GM18499 (cell line): Measurements from ENCODE around the gene ORMDL3.

ENCODE experiments used
- ATAC-seq: cut with Tn5 transposase; IDR thresholded peaks from one replicate; pipeline ENCODE4 v1.9.1; 2021; ENCODE audit warnings: moderate number of reproducible peaks; ENCODE audit not compliant: insufficient read depth, unreplicated experiment

Gene ORMDL3, protein sequence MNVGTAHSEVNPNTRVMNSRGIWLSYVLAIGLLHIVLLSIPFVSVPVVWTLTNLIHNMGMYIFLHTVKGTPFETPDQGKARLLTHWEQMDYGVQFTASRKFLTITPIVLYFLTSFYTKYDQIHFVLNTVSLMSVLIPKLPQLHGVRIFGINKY

DNA sequence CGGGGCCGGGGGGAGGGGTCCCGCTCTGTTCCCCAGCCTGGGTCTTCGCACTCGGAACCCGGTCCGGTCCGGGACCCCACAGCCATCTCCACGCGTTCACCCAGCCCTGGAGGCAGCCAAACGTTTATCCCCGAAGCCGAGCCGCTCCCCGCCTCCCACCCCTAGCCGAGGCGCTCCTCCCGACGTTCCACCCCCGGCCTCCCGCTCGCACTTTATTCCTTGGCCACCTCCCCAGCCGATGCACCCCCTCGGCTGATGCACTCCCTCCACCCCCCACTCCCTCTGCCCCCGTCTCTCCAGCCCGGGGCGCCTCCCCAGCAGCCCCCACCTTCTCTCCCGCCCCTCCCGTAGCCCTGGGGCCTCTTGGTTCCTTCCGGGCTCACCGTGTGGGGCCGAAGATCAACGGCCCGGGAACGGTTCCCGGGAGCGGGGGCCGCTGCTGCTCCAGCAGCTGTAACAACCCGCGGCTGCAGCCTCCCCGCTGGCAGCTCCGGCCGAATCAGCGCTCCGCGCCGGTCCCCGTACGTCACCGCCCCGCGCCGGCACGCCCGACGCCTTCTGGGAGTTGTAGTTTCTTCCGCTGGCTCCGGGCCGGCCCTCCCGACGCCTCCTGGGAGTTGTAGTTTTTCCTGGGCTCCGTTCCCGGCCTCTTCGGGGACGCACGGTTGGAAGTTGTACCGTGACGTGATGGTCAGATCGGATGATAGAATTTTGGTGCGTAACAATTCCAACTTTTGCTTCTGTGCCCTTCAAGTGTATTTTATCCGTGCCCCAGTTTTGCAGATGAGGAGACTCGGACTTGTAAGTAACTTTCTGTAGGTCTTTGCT lies at the start of gene ORMDL3, which contains the start of gene LRRC3C:
TSS of gene ORMDL3 (minus strand) at position 501 of the 828 bp plus-strand sequence. CDS start 3,398 bp downstream, outside the sequence.
TSS of gene LRRC3C (plus strand) at position 632 of the 828 bp plus-strand sequence. CDS start 13,792 bp downstream, outside the sequence.
- no peak for ATAC-seq

DNA sequence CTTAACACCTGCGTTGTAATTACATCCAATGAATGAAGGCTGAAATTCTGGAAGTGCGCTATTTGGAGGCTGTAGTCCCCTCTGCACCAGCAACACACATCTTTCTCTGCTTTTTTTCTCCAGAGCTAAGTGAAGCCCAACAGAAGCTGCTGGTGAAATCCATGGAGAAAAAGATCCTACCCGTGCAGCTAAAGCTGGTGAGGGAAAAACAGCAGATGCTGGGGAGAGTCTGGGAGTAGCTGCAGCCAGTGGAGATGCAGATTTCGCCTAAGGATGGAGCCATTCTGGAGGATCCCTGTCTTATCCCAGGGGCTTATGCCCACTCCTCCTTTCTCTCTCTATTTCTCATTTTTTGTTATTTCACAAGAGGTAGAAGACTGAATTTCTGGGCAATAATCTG lies 48.4 kb upstream of the ORMDL3 start:
- ATAC-seq = no peak

DNA sequence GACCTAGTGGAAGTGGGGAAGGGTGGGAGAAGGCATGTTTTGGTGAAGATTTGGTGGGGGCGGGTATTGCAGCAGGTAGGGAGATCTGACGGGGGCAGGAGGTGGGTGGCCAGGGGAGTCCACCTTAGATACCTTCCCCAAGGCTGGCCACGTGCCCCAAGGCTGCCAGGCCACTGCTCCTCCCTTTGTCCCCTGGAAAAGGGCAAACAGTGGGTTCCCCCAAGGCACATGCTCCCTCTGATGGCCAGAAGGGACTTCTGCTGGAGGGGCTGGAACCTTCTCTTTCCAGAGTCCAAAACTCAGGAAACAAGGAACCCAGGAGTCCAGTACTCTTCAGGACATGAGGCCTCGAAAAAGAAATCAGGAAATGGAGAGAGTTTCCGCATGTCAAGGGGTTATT lies 47.0 kb upstream of the ORMDL3 start:
- ATAC-seq = no peak

DNA sequence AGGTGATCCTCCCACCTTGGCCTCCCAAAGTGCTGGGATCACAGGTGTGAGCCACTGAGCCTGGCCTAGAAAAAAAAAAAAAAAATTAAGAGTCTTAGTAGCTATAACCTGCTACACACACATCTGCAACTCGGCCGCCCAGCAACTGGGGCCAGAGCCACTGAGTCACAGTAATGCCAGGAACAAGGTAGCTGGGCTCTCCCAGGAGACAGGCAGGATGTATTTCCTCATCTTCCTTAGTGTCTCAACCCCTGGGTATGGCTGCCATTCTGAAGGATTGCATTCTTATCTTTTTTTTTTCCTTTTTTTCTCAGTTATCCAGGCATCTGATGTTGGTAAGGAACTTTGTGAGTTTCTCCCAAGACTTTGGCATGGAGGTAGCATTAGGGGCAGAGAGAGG lies 46.1 kb upstream of the ORMDL3 start:
- ATAC-seq = no peak

DNA sequence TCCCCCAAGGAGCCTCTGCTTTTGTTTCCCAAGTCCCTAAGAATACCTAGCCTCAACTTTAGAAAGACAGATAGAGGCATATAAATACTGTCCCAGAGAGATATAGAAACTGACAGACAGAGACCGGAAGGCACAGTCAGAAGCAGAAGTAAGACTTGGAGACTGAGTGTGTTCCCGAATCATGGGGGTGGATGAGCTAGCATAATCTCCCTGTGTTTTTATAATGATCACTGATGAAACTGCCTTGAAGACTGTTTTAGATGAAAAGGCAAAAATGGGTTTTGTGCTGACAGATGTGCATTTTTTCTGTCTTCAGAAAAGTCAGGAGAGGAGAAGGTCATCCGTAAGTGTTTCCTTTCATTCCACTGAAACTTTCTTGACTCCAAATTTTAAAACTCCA lies 44.9 kb upstream of the ORMDL3 start:
- ATAC-seq = no peak

DNA sequence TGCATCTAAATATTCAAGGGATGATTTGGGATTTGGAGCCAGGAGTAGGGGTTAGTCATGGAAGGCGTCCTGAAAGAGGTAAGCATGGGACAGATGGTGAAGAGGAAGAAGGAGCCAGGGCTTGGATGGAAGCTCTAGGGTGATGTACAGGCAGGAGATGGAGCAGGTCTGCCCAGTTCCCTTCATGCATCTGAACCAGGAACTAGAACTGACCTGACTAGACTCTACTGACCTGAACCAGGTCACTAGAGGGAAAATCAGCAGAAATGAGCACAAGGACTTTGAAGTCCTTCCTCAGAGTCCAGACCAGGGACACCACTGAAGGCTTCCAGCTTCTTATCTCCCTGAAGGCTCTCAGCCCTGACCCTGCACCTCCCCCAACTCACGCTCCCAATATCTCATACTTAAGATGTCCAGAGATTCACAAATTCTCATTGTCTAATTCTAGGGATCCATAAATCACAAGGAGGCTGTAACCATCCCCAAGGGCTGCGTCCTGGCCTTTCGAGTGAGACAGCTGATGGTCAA lies 43.7 kb upstream of the ORMDL3 start:
- ATAC-seq = no peak

DNA sequence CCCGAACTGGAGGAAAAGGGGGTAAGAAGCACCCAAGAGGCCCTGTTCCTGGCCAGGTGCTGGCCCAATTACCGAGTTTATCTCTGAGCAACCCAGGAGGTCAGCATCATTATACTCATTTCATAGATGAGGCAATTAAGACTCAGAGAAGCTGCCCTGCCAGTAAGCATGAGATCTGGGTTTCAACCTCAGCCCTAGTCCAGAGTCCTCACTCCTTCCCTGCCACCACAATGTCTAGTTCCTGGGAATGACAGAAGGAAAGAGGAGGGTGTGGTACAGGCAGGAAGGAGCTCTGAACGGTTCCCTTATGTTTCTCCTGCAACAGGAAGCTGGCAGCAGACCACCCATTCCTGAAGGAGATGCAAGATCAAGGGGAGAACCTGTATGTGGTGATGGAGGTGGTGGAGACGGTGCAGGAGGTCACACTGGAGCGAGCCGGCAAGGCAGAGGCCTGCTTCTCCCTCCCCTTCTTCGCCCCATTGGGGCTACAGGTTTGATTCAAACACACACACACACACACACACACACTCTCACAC lies 42.8 kb upstream of the ORMDL3 start:
- ATAC-seq = no peak

DNA sequence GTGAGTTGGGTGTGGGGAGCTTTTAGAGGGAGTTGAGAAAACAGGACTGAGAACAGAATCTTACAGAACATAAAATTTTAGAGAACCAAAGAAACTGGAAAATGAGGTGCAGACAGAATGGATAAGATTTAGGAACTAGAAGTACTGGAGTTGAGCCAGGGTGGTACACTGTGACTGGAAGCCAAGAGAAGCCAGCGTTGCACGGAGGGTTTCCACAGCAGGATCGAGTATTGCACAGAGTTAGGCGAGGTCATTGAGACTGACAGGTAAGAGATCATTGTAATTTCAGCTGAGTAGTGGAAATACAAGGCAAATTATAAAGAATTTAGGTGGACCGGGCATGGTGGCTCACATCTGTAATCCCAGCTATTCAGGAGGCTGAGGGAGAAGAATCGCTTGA lies 42.0 kb upstream of the ORMDL3 start:
- no peak for ATAC-seq

DNA sequence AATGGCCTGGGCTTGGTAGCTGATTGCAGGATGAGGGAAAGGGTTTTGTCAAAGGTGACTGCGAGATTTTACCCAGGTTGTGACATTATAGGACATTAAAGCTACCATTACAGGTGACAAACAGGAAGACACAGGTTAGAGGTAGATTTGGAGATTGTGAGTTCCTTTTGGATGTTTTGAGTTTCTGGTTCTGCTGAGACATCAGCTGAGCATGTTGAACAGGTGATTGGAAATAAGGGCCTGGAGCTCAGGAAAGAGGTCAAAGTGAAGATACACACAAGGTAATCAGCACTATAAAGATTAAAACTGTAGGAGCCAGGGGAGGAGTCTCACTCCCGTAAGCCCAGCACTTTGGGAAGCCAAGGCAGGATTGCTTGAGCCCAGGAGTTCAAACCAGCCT lies 41.4 kb upstream of the ORMDL3 start:
- no peak for ATAC-seq

DNA sequence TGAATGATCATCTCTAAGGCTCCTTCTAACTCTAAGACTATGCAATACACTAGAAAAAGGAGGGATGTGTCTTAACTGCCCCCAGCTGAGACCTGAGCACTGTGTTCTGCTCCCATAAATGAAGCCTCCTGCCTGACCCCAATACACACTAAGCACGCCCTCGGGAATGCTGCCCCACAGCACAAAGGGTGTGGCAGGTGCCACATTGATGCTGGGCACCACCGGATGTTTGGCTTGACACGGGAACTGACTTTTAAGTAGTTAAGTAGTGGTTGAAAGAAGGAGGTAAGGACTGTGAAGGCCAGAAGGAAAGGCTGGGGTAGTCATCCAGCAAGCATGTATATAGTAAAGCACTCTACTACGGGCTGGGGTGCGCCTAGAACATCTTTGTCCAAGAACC lies 39.4 kb upstream of the ORMDL3 start:
- no peak for ATAC-seq

DNA sequence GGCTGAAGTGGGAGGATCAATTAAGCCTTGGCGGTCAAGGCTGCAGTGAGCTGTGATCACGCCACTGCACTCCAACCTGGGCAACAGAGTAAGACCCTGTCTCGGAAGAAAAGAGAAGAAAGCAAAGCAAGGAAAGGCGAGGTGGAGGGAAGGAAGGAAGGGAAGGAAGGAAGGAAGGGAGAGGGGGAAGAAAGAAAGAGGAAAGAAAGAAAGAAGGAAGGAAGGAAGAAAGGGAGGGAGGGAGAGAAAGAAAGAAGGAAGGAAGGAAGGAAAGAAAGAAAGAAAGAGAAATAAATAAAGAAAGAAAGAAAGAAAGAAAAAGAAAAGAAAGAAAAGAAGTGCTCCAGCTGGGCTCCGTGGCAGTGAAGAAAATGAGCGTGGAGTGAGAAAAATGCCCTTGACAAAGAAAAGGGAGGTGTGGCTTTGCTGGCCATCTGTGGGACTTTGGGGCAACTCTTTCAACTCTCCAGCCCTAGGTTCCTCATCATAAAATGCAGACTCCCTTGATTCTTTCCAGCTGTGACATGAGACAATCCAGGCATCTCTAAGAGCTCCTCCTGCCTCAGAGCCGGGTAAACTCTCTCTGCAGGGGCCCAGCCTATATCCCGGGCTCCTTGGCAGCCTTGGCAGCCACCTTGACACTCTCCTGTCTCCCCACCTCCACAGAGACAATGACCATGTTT lies 37.8 kb upstream of the ORMDL3 start:
- ATAC-seq = no peak

DNA sequence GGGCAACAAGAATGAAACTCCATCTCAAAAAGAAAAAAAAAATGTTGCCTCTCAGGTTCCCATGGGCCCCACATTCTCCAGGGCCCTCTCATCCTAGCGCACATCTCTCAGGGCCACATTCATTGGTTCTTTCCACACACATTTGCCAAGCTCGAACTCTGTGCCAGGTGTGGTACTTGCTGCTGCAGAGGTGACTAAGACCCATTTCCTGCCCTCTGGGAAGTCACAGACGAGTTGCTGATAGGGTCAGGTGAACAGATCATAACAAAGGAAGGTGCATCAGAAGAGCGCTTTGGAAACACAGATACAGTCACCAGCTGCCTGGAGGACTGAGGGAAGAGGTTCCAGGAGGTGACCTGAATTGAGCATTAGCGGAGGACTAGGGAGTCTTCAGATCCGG lies 36.4 kb upstream of the ORMDL3 start:
- ATAC-seq = no peak

DNA sequence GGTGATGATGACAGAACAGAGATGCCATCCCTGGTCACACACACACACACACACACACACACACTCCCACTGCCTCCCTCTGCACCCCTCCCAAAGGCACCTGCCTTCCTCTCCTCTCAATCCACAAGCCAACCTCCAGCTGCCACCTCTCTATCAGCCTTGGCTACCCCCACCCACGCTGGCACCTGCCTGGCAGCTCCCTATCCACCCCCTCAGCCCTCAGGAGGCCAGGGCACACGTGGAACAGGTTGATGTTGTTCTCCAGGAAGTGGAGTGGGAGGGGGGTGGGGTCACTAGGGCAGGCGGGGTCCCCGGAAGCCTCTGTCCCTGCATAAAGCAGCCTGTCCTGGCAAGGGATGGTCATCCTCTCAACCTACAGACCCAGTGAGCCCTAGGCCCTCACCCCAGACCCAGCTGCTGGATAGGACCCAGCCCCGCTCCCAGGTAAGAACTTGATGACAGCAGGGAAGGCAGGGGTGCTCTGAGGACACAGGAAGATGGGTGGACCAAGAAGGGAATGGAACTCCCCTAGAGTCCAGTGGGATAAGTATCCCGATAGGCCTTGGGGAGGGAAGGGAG lies 35.3 kb upstream of the ORMDL3 start, which contains the start of gene GSDMA:
TSS of gene GSDMA (plus strand) at position 363 of the 579 bp plus-strand sequence. CDS start 2,684 bp downstream, outside the sequence.
- no peak for ATAC-seq

DNA sequence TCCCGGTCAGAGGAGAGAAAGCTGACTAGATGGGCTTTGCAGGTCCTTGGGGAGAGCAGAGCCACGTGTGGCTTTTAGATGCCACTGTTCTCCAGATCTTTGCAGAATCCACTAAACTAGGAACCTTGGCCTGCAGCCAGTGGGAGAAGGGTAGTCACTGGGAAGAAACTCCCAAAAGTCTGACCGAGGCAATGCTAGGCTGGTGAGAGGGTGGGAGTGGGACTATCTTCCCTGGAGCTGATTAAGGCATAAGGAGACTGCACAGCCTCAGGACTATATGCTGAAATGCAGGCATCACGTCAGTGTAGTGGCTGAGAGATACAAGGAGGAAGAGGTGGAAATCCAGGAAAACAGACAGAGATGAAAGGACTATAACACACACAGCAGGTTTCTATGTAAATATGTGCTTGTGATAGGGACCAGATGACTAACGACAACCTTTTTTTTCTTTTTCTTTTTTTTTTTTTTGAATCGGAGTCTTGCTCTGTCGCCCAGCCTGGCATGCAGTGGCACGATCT lies 33.2 kb upstream of the ORMDL3 start:
- ATAC-seq = no peak

DNA sequence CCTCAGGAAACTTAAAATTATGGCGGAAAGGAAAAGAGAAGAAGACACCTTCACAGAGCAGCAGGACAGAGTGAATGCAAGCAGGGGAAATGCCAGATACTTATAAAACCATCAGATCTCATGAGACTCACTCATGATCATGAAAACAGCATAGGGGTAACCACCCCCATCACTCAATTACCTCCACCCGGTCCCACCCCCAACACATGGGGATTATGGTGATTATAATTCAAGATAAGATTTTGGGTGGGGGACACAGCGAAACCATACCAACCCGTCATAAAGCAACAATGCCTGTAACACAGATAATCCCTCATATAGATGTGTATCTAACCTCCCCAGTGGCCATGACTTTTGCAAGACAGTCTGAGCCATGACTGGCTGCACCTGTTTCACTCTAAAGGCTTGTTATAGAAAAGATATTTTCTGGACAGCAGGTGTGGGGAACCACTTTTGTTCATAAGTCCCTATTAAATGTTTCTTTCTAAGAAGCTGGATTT lies 28.4 kb upstream of the ORMDL3 start:
- ATAC-seq = no peak

DNA sequence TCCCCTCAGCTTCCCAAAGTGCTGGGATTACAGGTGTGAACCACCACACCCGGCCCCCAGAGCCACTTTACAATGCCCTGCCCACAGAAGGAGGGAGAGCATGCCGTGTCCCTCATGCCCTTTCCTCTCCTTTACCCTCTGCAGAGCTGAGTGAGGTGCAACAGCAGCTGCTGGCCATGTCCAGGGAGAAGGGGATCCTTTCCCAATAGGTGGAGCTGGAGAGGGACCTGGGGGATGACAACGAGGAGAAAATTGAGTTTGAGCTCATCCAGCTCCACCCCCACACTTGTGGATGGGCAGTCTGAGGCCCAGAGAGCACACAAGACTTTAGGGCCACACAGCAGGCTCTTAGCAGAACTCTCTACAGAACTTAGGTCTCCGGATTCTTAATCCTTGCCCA lies 27.5 kb upstream of the ORMDL3 start:
- ATAC-seq = no peak

DNA sequence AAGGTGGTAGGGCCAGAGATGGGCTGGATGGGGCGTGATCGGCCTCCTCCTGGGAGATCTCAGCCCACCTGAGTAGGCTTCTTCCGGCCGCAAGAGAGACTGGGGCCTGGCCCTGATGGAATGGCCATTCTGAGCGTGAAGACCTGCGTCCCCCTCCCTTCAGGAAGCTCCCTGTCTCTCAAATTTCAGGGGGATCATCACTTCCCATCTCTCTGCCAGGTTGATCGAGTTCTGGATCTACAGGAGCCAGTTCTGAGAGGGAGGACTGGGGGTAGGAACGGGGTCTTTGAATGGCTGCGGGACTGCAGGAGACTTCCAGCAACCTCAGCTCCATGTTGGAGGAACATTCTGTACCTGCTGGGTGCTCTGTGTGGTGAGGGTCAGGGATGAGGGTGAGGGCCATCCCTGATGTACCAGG lies 26.1 kb upstream of the ORMDL3 start:
- no peak for ATAC-seq

DNA sequence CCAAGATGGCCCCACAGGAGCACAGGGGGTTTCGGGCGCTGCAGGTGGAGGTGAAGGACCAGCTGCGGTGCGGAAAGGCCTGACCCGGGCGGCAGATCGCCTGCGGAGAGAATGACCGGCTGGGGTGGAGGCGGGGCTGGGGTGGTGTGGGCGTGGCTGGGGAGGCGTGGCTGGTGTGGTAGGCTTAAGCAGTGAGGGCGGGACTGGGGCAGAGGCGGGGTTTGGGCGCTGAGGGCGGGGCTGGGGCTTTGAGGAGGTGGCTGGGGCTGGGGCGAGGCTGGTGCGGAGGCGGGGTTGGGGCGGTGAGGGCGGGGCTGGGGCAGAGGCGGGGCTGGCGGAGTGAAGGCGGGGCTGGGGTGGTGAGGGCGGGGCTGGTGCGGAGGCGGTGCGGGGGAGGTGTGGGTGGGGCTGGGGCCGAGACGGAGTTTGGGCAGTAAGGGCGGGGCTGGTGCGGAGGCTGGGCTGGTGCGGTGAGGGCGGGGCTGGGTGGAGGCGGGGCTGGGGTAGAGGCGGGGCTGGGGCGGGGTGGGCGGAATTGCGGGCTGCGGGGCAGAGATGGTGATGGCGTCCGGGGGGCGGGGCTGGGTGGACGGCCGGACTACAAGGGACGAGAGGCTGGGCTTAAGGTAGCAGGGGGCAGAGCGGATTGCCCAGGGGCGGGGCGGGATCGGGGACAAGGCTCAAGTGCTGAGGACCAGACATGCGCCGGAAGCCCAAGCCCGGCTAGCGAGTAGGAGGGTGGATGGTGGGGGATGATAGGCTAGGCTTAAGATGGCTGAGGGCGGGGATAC lies 25.5 kb upstream of the ORMDL3 start:
- peak; percentile 47 for ATAC-seq
